CD4-positive, alpha-beta T cell treated with Interferon alpha-2 for 1 hour (primary cell): ENCODE data around the gene PHF5A.
A peak's percentile ranks its signal among the peaks of the same experiment; 100 is the strongest.
"Not testable (repeated sequence)": the region's sequence is repeated elsewhere in the genome, so short reads cannot be mapped to it uniquely, and the experiment has no call there.

Experiments
- DNase-seq, 2 donors: peaks; one replicate each; pipeline ENCODE4 v3.0.0-alpha.2; 2020 to 2022

The PHF5A gene

DNA sequence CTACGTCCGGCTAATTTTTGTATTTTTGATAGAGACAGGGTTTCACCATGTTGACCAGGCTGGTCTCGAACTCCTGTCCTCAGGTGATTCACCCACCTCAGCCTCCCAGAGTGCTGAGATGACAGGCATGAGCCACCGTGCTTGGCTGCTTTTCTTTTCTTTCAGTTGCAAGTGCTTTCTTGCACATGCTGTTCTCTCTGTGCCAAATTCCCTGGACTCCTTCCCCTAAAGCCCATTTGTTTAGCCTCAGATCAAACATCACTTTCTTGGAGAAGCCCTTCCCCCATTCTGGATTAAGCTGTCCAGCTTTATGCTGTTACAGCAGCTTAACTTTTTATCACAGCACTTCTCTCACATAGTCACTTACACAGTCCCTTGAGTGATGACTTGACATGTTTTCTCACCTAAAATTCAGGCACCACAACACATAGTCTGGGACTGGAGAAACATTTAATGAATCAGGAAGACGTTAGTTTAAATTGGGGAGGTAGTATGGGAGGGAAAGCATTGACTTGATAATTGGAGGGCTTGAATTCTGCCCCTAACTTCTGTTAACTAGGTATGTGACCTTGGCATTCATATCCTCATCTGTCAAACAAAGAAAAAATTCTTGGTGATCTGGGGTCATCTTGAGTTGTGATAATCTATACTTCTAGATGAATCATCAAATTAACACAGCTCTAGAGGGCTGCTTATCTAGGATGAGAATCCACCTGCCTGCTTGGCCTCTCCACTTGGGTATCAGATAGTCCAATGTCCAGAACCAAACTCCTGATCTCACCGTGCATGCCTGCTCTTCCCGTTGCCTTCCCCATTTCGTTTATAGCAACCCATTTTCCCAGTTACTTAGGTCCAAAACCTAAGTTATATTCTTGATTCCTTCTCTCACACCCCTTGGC, 18.8 kb upstream of the PHF5A start:
- DNase-seq, result no peak

DNA sequence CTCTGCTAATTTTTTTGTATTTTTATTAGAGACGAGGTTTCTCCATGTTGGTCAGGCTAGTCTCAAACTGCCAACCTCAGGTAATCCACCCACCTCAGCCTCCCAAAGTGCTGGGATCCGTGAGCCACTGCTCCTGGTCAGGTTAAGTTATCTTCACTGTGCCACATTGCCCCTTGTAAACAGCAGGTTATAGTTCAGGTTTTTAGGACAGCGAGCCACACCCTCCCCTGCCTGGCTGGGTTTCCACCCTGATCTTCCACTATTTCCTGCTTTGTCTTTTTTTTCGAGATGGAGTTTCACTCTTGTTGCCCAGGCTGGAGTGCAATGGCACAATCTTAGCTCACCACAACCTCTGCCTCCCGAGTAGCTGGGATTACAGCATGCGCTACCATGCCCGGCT, 16.5 kb upstream of the PHF5A start:
- no peak for DNase-seq

DNA sequence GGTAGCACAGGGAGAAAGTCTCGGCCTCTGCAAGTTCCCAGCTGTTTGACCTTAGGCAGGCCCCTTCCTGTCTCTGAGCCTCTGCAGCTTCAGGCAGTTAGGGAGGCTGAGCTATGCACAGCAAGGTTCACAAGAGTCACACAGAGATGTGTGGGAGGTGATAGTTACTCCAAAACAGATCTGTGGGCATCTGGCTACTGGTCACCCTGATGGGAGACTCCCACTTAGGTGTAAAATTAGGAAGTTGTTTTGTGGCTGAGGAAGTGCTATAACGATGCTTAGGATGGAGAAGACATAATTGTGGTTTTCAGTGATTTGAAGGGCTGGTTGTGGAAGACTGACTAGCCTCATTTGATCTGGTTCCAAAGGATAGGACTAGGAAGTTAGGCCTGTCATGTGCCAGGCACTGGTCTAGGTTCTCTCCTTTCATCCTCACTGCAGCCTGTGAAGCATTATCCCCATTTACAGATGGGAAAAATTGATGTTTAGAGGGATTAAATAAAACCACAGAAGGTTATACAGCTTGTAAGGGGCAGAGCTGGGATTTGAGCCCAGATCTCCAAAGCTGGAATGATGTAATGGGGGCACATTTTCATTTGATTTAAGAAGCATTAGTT, 13.9 kb upstream of the PHF5A start:
- no peak for DNase-seq

DNA sequence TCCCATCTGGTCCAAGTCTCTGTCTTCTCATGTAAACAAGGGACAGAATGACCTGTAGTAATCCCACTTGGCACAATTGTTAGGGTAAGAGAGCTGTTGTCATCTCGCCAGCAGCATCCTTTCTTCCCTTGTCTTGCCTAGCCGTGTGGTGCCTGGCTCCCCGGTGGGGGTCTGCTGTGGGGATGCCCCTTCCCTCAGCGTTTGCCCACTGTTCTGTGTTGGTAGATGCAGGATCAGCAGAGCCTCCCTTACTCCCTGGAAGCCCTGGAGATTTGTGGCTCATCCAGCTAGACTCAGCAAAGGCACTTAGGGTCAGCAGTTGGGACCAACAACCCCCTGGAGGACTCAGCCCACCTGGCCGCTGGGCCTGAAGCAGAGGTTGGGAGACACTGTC, 13.4 kb upstream of the PHF5A start:
- DNase-seq, result no peak

DNA sequence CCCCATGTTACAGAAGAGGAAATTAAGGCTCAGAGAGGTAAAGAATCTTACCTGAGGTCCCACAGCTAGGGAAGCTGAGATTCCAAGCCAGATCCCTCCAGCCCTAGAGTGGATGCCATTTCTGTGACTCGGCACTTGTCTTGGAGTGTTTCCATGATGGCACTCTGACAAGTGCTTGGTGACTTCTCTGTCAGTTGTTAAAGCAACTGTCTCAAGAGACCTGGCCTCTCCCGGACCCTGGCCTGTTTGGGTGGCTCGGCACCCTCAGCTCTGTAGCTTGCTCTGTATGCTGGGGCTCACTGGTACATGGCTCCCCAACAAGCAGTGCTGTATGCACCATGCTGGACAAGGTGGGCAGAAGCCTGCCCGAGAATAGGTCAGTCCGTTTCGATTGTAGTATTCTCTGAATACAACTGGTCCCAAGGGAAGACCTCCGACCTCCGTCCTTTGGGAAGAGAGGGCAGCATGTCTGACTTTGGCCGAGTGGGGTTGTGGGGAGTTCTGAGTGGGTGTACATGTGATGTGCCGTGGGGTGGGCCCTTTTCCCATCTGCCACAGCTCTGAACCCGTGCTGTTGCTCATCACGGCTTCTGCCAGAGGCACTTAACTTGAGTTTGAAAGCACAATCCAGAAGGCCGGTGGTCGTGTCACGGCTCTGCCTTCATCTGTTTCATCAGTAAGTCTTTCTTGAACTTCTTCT, 12.8 kb upstream of the PHF5A start:
- DNase-seq, result no peak

DNA sequence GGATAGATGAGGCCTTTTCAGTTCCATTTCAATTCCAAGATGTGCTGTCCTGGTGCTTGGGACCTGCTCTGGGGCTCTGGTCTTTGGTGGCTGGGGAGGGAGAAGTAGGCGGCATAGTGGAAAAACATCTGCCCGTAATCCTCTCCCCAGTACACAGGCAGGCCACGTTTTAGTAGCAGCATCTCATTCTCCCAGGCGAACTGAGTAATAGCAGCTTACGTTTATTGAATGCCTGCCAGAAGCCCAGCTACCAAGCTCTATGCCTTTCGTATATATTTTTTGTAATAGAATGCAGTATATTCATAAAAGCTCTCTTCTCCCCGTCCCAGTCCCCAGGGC, 11.9 kb upstream of the PHF5A start:
- DNase-seq, result no peak

DNA sequence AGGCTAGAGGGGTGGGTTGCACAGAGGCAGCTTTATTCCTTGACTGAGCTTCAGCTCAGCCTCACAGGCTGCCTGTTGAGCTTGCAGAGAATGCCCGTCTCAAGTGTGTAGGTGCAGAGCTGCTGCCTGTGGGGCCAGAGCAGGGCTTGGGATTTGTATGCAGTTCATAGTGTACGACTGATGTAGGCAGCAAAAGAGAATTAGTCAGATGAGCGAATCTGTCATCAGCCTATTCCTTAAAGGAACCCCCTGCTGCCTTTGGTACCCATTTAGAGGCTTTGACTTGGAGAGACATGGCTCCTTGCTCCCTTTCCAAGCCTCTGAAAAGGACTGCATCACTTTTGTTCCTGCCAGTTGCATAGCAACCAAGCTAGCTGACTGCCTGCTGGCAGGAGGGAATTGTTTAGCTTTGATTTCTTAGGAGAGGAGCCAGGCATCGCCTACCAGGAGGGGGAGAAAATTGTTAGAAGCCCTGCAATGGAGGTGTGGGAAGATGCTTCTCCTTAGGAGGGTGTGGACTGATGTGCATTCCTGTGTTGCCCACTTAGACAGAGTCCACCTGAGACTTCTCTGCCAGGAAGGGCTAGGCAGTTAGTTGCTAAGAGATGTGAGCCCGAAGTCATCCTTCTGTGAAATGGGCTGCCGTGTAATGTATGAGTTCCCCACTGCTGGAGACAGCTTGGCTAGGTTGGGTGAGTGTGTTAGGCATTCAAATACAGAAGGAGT, 11.3 kb upstream of the PHF5A start:
- DNase-seq, result no peak

DNA sequence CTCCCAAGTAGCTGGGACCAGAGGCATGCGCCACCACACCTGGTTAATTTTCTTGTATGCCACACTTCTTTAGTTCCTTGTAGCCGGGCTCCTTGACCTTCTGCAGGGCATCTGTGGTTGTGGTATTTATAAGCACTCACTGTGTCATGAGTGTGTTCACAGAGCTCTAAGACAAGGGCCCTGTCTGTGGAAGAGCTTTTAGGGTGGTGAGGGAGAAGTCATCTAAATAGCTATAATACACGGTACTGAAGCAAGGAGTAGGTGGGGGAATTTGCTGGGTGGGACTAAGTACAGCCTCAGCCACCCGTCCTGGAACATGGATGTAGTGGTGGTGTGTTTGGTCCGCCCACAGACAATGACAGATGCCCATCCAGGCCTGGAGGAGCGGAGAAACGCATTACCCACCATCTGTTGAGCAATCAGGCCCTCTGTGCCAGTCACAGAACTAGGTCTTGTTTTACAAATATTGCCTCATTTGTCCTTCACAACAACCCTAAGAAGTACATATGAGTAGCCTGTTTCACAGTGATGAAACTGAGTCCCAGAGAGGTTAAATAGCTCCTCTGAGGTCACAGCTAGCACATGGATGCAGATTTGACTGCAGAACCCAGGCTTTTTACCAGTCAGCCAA, 10.5 kb upstream of the PHF5A start:
- no peak for DNase-seq

DNA sequence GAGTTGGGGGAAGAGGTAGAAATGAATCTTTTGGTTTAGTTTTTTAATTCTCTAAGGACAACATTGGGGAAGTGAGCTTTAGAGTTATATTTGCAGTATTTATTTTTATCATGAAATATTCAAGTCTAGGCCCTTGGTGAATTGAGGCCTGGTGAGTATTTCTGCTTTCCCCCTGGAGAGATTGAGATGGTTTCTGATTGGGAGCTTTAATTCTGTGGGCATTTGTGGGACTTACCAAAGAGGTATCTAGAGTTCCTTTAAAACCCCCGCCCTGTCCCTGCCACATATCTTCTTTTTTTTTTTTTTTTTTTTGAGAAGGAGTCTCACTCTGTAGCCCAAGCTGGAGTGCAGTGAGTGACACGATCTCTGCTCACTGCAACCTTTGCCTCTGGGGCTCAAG, 10.0 kb upstream of the PHF5A start:
- no peak for DNase-seq

DNA sequence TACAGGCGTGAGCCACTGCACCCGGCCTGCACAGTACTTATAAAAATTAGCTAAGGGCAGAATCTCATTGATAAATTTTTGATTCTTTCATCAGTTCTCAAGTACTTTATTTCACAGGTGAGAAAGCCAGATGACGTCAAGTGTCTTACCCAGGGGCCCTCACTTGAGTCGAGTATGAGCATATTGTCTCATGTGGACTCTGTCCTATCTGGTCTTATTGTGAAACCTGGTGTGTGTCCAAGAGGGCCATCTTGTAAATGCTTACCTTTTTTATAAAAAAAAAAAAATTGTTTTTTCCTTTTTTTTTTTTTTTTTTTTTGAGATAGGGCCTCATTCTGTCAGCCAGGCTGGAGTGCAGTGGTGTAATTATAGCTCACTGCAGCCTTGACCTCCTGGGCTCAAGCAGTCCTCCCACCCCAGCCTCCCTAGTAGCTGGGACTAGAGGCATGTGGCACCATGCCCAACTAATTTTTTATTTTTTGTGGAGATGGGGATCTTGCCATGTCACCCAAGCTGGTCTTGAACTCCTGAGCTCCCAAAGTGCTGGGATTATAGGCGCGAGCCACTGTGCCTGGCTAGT, 6.5 kb upstream of the PHF5A start:
- no peak for DNase-seq

DNA sequence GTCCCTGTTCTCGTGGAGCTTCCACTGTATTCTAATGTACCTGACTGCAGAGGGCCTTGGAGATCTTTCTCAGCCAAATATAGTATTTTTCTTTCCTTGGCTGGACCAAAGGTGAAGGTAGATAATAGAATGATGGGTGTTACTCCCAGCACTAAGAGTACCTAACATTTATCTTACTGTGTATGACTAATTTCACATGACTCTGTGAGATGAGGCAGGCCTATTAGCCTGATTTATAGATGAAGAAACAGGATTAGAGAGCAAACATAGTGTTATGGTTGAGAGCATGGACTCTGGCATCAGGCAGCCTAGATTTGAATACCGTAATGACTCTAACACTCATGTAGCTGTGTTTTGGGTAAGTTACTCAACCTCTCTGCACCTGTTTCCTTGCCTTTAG, 3.1 kb upstream of the PHF5A start:
- DNase-seq, result no peak

DNA sequence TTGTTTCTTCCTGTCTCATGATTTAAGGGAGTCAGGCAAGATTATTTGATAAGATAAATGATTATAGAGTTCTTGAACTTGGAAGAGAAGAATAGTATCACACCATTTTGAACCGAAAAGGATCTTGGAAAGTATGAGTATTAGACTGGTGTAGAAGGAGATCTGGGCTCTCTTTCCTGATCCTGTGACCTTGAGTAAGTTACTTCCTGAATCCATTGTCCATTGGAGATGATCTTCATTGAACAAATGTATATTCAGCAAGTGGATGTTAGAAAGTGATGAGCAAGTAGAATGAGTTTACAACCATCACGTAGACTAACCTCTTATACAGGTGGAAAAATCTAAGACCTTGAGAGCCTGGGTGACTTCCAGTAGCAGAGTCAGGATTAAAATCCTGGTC, 2.4 kb upstream of the PHF5A start:
- no peak for DNase-seq

DNA sequence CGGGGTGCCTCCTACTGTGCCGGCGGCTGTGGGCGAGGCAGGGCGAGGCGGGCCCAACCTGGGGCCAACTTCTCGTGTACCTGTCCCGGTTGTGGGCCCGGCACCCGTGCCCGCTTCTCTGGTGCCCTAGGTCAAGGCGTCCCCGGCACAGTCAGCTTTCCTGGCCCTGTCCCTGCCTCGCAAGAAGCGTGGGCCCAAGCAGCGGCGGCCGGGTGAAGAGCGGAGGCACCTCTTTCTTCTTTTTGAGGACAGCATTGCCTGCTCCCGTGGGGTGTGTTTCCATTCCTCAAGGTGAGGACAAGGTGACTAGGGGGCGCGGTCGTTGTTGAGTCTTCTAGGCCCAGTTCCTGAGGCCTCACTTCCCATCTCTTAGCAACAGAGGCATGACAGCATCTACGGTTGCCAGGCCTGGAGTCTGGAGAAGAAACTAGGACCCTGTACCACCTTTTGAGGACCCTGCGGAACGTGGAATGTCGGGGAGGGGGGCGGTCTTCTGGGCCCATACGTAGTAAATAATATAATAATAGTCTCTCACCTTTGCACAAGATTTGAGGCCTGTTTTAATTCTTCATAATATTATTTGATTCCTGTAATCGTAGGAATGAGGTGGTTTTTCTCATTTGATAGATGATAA, 843 bp upstream of the PHF5A start:
- peak in 1 of 2 donors; percentile 44 for DNase-seq

DNA sequence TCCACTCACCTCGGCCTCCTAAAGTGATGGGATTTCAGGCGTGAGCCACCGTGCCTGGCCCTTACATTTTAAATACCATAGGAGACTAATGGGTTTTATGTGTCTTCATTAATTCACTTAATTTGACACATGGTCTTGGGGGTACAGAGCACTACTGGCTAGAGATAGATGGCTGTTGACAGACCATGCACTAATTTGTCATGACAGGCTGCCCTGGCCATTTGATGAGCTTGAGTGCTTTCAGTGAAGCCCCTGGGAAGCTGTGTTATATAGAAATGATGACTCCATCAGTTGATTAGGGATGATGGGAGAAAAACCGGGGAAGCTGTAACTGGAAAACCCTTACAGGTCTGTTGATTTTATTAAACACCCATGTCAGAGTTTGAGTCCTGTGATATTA, 6.6 kb downstream of the PHF5A start:
- DNase-seq, result no peak

DNA sequence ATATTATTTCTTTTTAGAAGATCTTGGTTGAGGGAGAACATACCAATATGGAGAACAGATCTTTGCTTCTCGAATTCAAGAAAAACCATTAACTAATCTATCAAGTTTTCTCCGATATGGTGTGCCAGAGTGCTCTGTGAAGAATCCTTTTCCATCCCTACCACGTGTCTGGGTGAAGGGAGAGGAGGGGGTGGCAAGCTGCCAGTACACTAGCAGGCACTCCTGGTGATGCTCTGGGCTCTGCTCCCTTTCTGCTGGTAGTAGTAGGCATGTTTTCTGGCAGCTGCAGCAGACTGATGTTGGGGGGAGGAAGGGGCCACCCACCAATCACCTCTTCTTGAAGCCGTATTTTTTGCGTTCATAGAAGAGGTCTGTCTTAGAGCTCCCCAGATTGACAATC, 8.4 kb downstream of the PHF5A start:
- DNase-seq, result not testable (repeated sequence)

DNA sequence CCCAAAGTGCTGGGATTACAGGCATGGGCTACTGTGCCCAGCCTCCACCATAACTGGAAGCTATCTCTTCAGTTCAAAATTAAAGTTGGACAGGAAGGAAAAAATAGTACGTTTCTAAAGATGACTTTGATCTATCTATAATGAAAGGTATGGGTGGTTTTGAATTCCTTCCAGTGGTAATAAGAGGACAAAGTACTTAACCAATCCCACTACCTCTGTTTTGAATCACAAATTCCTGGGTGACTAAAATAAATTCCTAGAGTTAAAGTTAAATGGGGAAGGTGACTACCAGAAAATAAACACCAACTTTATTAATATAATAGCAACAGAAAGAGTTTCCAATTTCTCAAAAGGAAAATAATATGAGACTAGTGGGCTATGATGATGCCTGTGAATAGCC, 9.1 kb downstream of the PHF5A start:
- DNase-seq, result no peak

DNA sequence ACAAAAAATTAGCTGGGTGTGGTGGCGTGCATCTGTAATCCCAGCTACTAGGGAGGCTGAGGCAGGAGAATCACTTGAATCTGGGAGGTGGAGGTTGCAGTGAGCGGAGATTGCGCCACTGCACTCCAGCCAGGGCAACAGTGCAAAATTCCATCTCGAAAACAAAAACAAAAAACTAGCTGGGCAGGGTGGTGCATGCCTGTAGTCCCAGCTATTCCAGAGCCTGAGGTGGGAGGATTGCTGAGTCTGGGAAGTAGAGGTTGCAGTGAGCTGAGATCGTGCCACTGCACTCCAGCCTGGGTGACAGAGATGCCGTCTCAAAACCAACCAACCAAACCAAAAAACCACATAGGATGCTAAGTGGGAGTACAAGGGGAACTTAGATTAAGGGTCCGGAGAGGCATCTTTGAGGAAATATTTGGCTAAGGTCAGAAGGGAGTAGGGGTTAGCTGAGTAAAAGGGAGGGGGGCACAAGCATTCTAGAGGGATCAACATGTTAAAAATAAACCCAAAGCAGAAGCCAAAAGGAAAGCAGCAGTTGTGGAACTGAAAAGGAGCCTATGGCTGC, 10.2 kb downstream of the PHF5A start:
- DNase-seq, result no peak

DNA sequence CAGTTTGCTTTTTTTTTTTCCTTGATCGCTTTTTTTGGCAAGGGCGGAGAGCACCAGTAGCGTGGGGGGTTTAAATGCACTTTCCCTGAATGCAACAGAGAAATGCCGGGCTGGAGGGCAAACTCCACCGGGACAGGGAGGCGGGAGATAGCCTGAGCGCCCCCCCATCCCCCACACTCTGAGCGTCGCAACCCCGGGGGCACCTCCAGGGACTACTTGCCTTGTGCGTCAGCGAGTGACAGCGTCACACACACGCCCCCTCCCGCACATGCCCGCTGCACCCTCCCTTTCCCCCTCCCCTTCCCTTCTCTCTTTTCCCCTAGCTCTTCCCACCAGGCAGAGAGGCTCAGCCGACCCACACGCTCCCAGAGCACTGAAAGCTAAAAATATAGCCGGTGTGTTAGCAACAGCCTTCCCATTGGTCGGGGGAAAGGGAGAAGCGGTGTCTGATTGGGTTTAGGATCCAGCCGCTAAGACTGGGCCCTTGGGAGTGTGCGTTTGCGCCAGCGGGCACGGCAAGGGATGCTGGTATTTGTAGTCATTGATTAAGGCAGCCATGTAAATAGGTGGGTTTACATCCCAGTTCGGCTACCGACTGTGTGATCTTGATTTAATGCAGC, 20.2 kb downstream of the PHF5A start:
- peak; percentile 94 to 96 for DNase-seq

DNA sequence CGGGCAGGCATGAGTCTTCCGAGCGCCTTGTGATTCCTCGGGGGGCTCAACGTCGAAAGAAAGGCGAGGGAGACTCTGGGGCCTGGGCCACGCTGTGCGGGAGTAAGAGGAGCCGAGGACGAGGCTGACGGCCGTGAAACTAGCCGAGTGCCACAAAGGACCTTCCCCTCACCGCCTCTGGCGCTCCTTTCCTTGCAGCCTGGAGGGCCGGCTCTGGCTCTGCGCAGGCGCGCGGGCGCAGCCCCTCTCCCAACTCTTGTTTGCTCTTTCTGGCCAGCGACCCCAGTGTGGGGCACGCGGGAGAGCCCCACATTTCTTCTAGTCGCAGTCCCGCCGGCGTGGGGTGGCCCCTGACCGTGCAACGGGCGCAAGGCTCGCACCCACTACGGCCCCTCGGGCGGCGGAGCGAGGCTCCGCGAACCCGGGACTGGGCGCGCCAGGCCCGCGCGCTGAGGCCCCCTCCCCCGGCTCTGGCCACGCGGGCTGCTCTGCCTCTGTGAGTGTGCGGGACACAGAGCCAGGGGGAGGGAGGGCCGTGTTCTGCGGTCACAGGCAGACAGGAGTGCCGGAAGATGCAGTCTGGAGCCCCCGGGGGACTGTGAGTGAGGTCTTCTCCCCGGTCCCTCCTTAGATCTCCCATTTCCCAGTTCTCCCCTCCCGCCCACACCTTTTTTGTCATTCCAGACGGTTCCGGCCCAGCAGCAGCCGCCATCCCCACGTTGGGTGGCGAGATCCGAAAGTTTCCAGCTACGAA, 20.9 kb downstream of the PHF5A start:
- DNase-seq, result peak; percentile 49 to 60
